ENCODE measurements around the gene SHMT1.
"Not testable (repeated sequence)": the region's sequence is repeated elsewhere in the genome, so short reads cannot be mapped to it uniquely, and the experiment has no call there.

SHMT1 gene

GRCh38 chr17:18353541-18353940, 9.8 kb downstream of the SHMT1 start:
- ATAC-seq (ENCODE audit: insufficient read depth, low read depth) (no peak), DNase-seq (no peak)
- Histone ChIP-seq H3K4me1 (ENCODE audit: insufficient read depth, low read length) (no peaks in the 10 kb centered on the region), H3K27me3 (ENCODE audit: insufficient read depth, low read length, poor library complexity) (no peaks in the 10 kb centered on the region), H2AFZ (ENCODE audit: low read depth, low read length) (no peak overlapping the region), H3K79me2 (ENCODE audit: insufficient read depth, low read length) (peaks cover 9% of the 10 kb centered on the region), H3K27ac (ENCODE audit: low read length) (no peak overlapping the region), H3K4me2 (ENCODE audit: insufficient read depth, low read length) (no peak overlapping the region), H4K20me1 (ENCODE audit: insufficient read depth, low read length) (no peaks in the 10 kb centered on the region; the same call in 1 of the 2 replicates), H3K9ac (ENCODE audit: low read depth, low read length) (no peak overlapping the region), H3K36me3 (ENCODE audit: insufficient read depth, low read length) (peaks cover 50% of the 10 kb centered on the region), H3K9me3 (ENCODE audit: insufficient read depth, low read length, severe bottlenecking) (no peaks in the 10 kb centered on the region), H3K4me3 (ENCODE audit: low read depth in 1 of 2, low read length in 2 of 2) (no peak overlapping the region)
- TF ChIP-seq EZH2 (IDR thresholded peaks at IDR 0.05; ENCODE audit: borderline replicate concordance, low read depth, low read length, severe bottlenecking) (no peak), CTCF (IDR thresholded peaks at IDR 0.05; ENCODE audit: borderline replicate concordance, extremely low read depth, low read length, poor library complexity, severe bottlenecking) (no peak)

GRCh38 chr17:18344021-18344420, 19.3 kb downstream of the SHMT1 start:
- Histone ChIP-seq H3K9me3 (ENCODE audit: insufficient read depth, low read length, severe bottlenecking) (no peaks in the 10 kb centered on the region), H3K4me2 (ENCODE audit: insufficient read depth, low read length) (no peak overlapping the region), H4K20me1 (ENCODE audit: insufficient read depth, low read length) (no peaks in the 10 kb centered on the region), H2AFZ (ENCODE audit: low read depth, low read length) (no peak overlapping the region), H3K27ac (ENCODE audit: low read length) (no peak overlapping the region), H3K79me2 (ENCODE audit: insufficient read depth, low read length) (no peaks in the 10 kb centered on the region), H3K36me3 (ENCODE audit: insufficient read depth, low read length) (peaks cover 85% of the 10 kb centered on the region), H3K4me1 (ENCODE audit: insufficient read depth, low read length) (no peaks in the 10 kb centered on the region), H3K27me3 (ENCODE audit: insufficient read depth, low read length, poor library complexity) (no peaks in the 10 kb centered on the region), H3K9ac (ENCODE audit: low read depth, low read length) (no peak overlapping the region), H3K4me3 (ENCODE audit: low read depth in 1 of 2, low read length in 2 of 2) (no peak overlapping the region)
- no peak for ATAC-seq (ENCODE audit: insufficient read depth, low read depth)
- TF ChIP-seq CTCF (IDR thresholded peaks at IDR 0.05; ENCODE audit: borderline replicate concordance, extremely low read depth, low read length, poor library complexity, severe bottlenecking) (no peak), EZH2 (IDR thresholded peaks at IDR 0.05; ENCODE audit: borderline replicate concordance, low read depth, low read length, severe bottlenecking) (no peak)
- no peak for DNase-seq

- ATAC-seq (ENCODE audit: insufficient read depth, low read depth) (no peak), DNase-seq (no peak)
- no peaks in the 10 kb centered on the region for H3K27me3 ChIP-seq (ENCODE audit: insufficient read depth, low read length, poor library complexity)
- H3K4me2 ChIP-seq (ENCODE audit: insufficient read depth, low read length), result no peak overlapping the region
- no peaks in the 10 kb centered on the region for H3K79me2 ChIP-seq (ENCODE audit: insufficient read depth, low read length)
- H2AFZ ChIP-seq (ENCODE audit: low read depth, low read length), result no peak overlapping the region
- no peak overlapping the region for H3K27ac ChIP-seq (ENCODE audit: low read length)
- H3K4me1 ChIP-seq (ENCODE audit: insufficient read depth, low read length), result no peaks in the 10 kb centered on the region
- H3K36me3 ChIP-seq (ENCODE audit: insufficient read depth, low read length), result peaks cover 68% of the 10 kb centered on the region
- TF ChIP-seq EZH2 (IDR thresholded peaks at IDR 0.05; ENCODE audit: borderline replicate concordance, low read depth, low read length, severe bottlenecking) (no peak), CTCF (IDR thresholded peaks at IDR 0.05; ENCODE audit: borderline replicate concordance, extremely low read depth, low read length, poor library complexity, severe bottlenecking) (no peak)
- no peak overlapping the region for H3K4me3 ChIP-seq (ENCODE audit: low read depth in 1 of 2, low read length in 2 of 2)
- H3K9ac ChIP-seq (ENCODE audit: low read depth, low read length), result no peak overlapping the region
- H3K9me3 ChIP-seq (ENCODE audit: insufficient read depth, low read length, severe bottlenecking), result no peaks in the 10 kb centered on the region
- H4K20me1 ChIP-seq (ENCODE audit: insufficient read depth, low read length), result no peaks in the 10 kb centered on the region
Observed at GRCh38 chr17:18339933-18340332, 23.4 kb downstream of the SHMT1 start.

GRCh38 chr17:18338158-18338557, 25.2 kb downstream of the SHMT1 start:
- not testable (repeated sequence) for ATAC-seq (ENCODE audit: insufficient read depth, low read depth); H3K79me2 ChIP-seq (ENCODE audit: insufficient read depth, low read length); H3K4me1 ChIP-seq (ENCODE audit: insufficient read depth, low read length); H3K4me3 ChIP-seq (ENCODE audit: low read depth in 1 of 2, low read length in 2 of 2); H3K27ac ChIP-seq (ENCODE audit: low read length); DNase-seq; H2AFZ ChIP-seq (ENCODE audit: low read depth, low read length); H3K4me2 ChIP-seq (ENCODE audit: insufficient read depth, low read length); H3K9me3 ChIP-seq (ENCODE audit: insufficient read depth, low read length, severe bottlenecking); H3K9ac ChIP-seq (ENCODE audit: low read depth, low read length); H3K27me3 ChIP-seq (ENCODE audit: insufficient read depth, low read length, poor library complexity); H4K20me1 ChIP-seq (ENCODE audit: insufficient read depth, low read length)
- peaks cover 63% of the 10 kb centered on the region for H3K36me3 ChIP-seq (ENCODE audit: insufficient read depth, low read length)
